ENCODE data around the gene PROM1.

The PROM1 gene

DNA sequence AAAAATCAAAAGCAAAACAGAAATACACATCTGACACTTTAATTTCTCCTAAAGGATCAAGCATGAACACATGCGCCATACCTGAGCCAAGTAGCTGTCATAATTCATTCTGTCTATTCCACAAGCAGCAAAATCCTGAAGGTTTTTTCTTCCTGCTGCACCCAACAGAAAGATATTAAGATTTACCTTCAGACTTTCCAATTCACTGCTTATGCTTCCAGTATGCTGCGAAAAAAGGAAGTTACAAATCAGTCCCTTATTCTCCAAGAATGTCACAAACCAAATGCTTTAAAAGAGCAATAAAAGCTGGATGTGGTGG, 91.7 kb downstream of the PROM1 start:
- no peak for TF ChIP-seq FOXP2 (optimal IDR thresholded peaks at IDR 0.05; ENCODE audit: control extremely low read depth, extremely low read length, insufficient read depth)
- no peak for TF ChIP-seq POLR2AphosphoS5 (IDR thresholded peaks at IDR 0.05; ENCODE audit: borderline replicate concordance, low read depth, low read length)
- TF ChIP-seq EZH2 (IDR thresholded peaks at IDR 0.05) = no peak
- Histone ChIP-seq H3K27ac (peak overlapping the region; percentile 36; the same call in 1 of the 2 replicates), H3K36me3 (ENCODE audit: insufficient read depth, low read length) (no peaks in the 10 kb centered on the region), H3K9me3 (ENCODE audit: low read depth, low read length) (no peaks in the 10 kb centered on the region), H3K9ac (ENCODE audit: insufficient read length) (no peak overlapping the region), H3K4me3 (no peak overlapping the region)
- DNase-seq (ENCODE audit: low read depth, low spot score) = no peak

DNA sequence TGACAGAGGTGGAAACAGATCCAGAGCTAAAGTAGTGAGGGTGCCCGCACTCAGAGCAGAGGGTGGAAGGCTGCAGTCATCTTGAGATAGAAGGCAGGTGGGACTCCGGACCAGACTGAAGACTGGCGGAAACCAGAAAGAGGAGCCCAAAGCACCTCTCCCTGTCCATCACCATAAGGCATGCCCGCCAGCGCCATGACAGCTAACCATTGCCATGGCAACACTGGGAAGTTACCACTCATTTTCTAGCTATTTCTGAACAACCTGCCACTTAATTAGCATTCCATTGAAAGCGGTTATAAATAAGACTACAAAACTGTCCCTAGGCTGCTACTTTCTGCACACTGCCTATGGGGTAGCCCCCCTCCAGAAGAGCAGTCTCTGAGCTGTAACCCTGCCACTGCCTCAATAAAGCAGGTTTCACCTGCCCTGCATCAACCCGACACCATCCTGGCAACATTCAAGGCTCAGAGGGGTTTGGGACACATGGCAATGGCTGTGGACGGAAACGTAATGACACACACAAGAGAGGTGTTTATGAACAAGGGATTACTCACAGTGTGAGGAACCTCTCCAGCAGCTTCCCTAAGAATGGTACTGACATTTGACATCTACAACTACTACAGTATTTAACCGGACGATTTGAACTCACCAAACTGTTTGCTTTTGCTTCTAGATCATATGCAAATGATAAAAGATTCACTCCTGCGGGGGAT, 93.1 kb downstream of the PROM1 start:
- TF ChIP-seq POLR2AphosphoS5 (IDR thresholded peaks at IDR 0.05; ENCODE audit: borderline replicate concordance, low read depth, low read length) = no peak
- TF ChIP-seq FOXP2 (optimal IDR thresholded peaks at IDR 0.05; ENCODE audit: control extremely low read depth, extremely low read length, insufficient read depth) = no peak
- TF ChIP-seq EZH2 (IDR thresholded peaks at IDR 0.05) = no peak
- Histone ChIP-seq H3K27ac (no peak overlapping the region), H3K4me3 (no peak overlapping the region), H3K36me3 (ENCODE audit: insufficient read depth, low read length) (no peaks in the 10 kb centered on the region), H3K9me3 (ENCODE audit: low read depth, low read length) (no peaks in the 10 kb centered on the region), H3K9ac (ENCODE audit: insufficient read length) (no peak overlapping the region)
- no peak for DNase-seq (ENCODE audit: low read depth, low spot score)

DNA sequence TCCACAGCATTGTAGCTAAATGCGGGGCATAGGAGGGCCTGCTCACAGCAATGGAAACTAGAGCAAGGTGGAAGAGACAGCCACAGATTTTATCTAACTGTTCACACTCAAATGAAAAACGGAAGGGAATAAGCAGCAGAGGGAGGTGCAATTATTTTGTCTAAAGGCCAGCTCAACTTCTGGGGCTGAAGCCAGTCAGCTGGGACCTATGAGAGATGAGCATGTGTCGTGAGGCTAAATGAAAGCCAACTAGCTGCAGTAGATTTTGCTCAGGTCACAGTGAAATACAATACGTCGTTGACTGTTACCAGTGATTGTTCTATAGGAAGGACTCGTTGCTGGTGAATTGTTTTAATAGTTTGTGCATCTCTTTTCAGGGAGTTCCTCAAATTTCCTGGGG, 94.4 kb downstream of the PROM1 start:
- Histone ChIP-seq H3K9me3 (ENCODE audit: low read depth, low read length) (no peaks in the 10 kb centered on the region), H3K9ac (ENCODE audit: insufficient read length) (no peak overlapping the region), H3K27ac (no peak overlapping the region), H3K4me3 (no peak overlapping the region), H3K36me3 (ENCODE audit: insufficient read depth, low read length) (no peaks in the 10 kb centered on the region)
- TF ChIP-seq POLR2AphosphoS5 (IDR thresholded peaks at IDR 0.05; ENCODE audit: borderline replicate concordance, low read depth, low read length) (no peak), FOXP2 (optimal IDR thresholded peaks at IDR 0.05; ENCODE audit: control extremely low read depth, extremely low read length, insufficient read depth) (no peak), EZH2 (IDR thresholded peaks at IDR 0.05) (no peak)
- DNase-seq (ENCODE audit: low read depth, low spot score) = no peak

DNA sequence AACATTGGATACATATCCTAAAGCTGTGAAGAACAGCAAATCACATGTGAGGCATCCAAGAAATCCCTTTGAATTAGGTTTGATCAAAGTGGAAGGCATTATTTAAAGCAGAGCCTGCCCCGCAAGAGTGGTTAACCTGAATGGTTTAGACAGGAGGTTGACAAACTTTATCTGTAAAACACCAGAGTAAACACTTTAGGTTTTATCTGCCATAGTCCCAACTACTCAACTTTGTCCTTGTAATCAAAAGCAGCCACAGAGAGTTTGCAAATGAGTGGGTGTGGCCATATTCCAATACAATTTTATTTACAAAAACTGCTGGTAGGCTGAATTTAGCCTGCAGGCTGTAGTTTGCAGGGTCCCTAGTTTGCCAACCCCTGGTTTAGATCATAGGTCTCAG, 95.6 kb downstream of the PROM1 start:
- Histone ChIP-seq H3K36me3 (ENCODE audit: insufficient read depth, low read length) (no peaks in the 10 kb centered on the region), H3K9me3 (ENCODE audit: low read depth, low read length) (no peaks in the 10 kb centered on the region), H3K9ac (ENCODE audit: insufficient read length) (no peak overlapping the region), H3K4me3 (no peak overlapping the region), H3K27ac (no peak overlapping the region)
- DNase-seq (ENCODE audit: low read depth, low spot score) = no peak
- TF ChIP-seq POLR2AphosphoS5 (IDR thresholded peaks at IDR 0.05; ENCODE audit: borderline replicate concordance, low read depth, low read length) (no peak), EZH2 (IDR thresholded peaks at IDR 0.05) (no peak), FOXP2 (optimal IDR thresholded peaks at IDR 0.05; ENCODE audit: control extremely low read depth, extremely low read length, insufficient read depth) (no peak)

DNA sequence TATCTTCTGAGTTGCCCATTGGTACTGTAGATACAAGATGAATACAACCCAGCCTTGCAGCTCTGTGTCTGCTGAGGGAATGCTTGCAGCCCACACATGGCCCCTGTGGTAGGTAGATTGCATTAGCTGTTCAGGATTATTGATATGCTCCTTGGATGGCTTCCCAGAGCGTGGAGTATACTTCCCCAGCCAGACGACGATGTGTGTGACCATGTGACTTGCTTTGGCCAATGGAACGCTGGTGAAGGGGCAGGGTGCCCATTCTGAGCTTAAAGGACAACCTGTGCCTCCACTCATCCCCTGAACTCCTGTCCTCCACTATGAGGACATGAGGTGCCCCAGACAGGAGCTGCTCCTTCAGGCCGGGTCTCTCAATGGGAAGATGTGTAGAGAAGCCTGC, 96.9 kb downstream of the PROM1 start:
- TF ChIP-seq FOXP2 (optimal IDR thresholded peaks at IDR 0.05; ENCODE audit: control extremely low read depth, extremely low read length, insufficient read depth) (no peak), POLR2AphosphoS5 (IDR thresholded peaks at IDR 0.05; ENCODE audit: borderline replicate concordance, low read depth, low read length) (no peak), EZH2 (IDR thresholded peaks at IDR 0.05) (no peak)
- H3K4me3 ChIP-seq = no peak overlapping the region
- no peaks in the 10 kb centered on the region for H3K9me3 ChIP-seq (ENCODE audit: low read depth, low read length)
- DNase-seq (ENCODE audit: low read depth, low spot score) = no peak
- no peak overlapping the region for H3K27ac ChIP-seq
- H3K9ac ChIP-seq (ENCODE audit: insufficient read length) = no peak overlapping the region
- H3K36me3 ChIP-seq (ENCODE audit: insufficient read depth, low read length) = no peaks in the 10 kb centered on the region

DNA sequence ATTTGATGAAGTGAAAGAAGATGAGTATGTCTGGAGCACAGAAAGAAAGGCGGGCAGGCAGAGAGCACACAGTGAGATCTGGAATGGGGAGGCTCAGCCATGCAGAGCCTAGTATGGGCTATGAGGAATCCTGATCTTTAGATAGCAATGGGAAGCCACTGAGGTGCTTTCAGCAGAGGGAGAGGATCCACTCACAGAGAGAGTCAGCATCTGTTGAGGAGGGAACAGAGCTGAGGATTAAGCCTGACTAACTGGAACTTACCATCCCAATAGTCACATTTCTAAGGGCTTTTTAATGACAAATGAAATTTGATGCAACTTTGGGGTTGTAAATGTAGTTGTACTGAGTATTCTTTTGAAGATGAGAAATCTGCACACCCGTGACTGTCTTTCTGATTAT, 100.2 kb downstream of the PROM1 start:
- Histone ChIP-seq H3K27ac (no peak overlapping the region), H3K9me3 (ENCODE audit: low read depth, low read length) (no peaks in the 10 kb centered on the region), H3K36me3 (ENCODE audit: insufficient read depth, low read length) (no peaks in the 10 kb centered on the region), H3K9ac (ENCODE audit: insufficient read length) (no peak overlapping the region), H3K4me3 (no peak overlapping the region)
- no peak for DNase-seq (ENCODE audit: low read depth, low spot score)
- TF ChIP-seq POLR2AphosphoS5 (IDR thresholded peaks at IDR 0.05; ENCODE audit: borderline replicate concordance, low read depth, low read length) (no peak), EZH2 (IDR thresholded peaks at IDR 0.05) (no peak), FOXP2 (optimal IDR thresholded peaks at IDR 0.05; ENCODE audit: control extremely low read depth, extremely low read length, insufficient read depth) (no peak)

DNA sequence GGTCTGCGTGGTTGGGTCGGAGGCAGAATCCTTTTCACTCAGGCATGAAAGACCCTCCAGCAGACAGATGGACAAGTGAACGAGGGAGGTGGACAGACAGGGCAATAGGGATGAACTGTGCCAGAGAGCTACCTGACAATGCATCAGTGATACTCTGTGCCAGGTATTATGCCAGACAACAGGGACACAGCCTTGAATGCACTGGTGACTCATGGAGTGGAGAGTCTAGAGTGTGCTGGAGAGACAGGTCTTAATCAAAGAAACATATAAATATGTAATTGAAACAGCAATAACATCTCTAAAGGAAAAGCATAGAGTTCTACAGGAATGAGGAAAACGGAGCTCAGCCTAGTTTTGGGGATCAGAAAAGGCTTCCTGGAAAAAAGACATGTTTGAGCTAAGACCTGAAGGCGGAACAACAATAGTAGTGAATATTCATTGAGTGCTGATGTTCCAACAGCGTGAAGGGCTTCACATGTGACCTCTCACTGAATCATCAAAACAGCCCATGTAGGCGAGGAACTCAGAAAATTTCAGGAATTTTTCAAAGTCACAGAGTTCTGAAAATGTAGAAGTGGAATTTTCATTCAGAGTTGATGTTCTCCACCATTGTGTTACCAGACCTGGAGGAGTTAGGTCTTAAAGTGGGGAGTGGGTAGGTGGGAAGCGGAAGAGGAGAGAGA, 100.8 kb downstream of the PROM1 start:
- no peak for DNase-seq (ENCODE audit: low read depth, low spot score)
- Histone ChIP-seq H3K9me3 (ENCODE audit: low read depth, low read length) (no peaks in the 10 kb centered on the region), H3K36me3 (ENCODE audit: insufficient read depth, low read length) (no peaks in the 10 kb centered on the region), H3K27ac (no peak overlapping the region), H3K4me3 (no peak overlapping the region), H3K9ac (ENCODE audit: insufficient read length) (no peak overlapping the region)
- no peak for TF ChIP-seq EZH2 (IDR thresholded peaks at IDR 0.05)
- TF ChIP-seq POLR2AphosphoS5 (IDR thresholded peaks at IDR 0.05; ENCODE audit: borderline replicate concordance, low read depth, low read length) = no peak
- no peak for TF ChIP-seq FOXP2 (optimal IDR thresholded peaks at IDR 0.05; ENCODE audit: control extremely low read depth, extremely low read length, insufficient read depth)

DNA sequence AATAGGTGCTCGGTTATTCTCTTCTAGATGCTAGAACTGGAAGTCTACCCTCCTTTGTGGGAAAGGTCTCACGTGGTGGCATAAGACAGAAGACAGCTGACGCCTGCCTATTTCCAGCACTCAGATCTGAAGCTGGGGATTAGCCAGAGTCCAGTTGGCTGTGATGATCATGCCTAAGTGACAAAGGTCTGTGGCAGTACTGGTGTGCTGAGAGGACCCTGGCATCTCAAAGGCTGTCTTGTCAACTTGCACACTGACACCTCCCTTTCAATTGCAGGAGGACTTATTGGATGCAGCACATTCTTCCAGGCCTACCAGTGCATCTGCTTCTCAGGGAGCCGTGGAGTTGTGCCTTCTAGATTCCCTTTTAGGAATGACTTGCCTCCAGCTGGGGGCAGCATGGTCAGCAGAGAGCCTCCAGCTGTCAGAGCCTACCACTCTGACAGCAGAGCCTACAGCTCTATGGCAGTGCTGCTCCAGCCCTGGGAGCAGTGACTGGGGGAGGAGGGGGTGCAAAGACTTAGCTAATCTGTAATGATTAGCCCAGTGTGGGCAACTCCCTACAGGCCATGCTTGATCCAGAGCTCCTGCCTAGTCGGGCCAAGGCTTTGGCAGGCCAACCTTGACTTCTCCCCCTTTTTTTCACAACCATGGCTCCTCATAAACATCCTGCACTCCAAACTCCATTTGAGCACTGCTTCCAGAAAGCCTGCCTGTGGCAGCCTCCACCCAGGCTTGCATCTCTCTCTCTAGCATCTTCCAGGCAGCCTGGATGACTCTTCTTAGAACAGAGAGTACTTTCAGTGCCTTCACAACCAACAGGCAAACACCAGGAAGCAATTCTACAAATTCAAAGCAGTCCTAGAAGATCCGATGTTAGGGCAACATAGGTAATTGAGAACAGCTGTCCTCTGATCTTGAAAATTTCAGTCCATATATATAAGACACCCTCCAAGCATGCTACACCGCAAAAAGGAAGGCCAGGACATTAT, 107.1 kb downstream of the PROM1 start:
- no peaks in the 10 kb centered on the region for H3K9me3 ChIP-seq (ENCODE audit: low read depth, low read length)
- TF ChIP-seq POLR2AphosphoS5 (IDR thresholded peaks at IDR 0.05; ENCODE audit: borderline replicate concordance, low read depth, low read length) (no peak), FOXP2 (optimal IDR thresholded peaks at IDR 0.05; ENCODE audit: control extremely low read depth, extremely low read length, insufficient read depth) (no peak), EZH2 (IDR thresholded peaks at IDR 0.05) (no peak)
- H3K27ac ChIP-seq = no peak overlapping the region
- no peaks in the 10 kb centered on the region for H3K36me3 ChIP-seq (ENCODE audit: insufficient read depth, low read length)
- no peak for DNase-seq (ENCODE audit: low read depth, low spot score)
- no peak overlapping the region for H3K4me3 ChIP-seq
- H3K9ac ChIP-seq (ENCODE audit: insufficient read length) = no peak overlapping the region
